A204.1 (cell line): Measurements from ENCODE around the gene NAP1L1.
A peak's percentile ranks its signal among the peaks of the same experiment; 100 is the strongest.

Source experiments
- FAIRE-seq: peaks from 2 replicates; lab custom pipeline; 2012; peaks lifted over from hg19 to GRCh38; lab: Jason Lieb, UNC

Gene NAP1L1

DNA sequence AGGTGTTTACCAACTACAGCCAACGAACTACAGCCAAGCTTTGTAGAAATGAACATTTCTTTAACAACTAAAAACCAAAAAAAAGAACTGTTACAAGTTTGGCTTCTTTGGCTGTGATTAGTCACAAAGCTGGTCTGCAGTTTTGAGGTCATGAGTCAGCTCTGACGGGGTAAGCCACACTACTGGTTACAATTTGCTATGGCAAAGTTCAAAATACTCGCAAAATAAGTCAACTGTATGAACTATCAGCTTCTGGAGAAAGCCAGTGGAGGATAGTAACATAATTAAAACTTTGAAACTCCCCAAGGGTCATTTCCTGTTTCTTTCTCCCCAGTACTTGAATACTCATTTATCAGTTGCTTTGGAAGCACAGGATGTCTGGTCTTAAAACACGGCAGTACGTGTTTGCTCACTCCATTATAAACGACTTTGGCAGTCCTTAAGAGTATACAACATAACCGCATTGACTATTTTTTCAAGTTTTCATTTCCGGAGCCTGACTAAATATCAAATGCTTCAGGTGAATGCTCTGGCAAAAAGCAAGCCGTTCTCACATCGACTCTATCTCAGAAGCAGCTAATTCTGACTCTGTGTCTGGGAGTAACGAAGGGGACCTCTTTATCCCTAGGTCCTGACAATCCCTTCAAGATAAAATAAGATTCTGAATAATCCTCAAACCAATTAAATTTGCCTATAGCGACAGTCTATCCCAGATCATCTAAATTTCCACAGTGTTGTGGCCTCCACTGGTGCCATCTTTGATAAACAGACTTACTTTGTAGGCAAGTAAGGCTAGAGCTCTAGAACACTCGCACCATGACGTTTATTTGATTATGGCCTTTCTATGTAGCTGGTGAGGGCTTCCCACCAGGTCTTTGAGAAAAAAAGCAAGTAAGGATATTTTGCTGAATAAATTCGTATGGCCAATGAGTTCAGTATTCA lies 63.5 kb downstream of the NAP1L1 start:
- peak; percentile 98 for FAIRE-seq

DNA sequence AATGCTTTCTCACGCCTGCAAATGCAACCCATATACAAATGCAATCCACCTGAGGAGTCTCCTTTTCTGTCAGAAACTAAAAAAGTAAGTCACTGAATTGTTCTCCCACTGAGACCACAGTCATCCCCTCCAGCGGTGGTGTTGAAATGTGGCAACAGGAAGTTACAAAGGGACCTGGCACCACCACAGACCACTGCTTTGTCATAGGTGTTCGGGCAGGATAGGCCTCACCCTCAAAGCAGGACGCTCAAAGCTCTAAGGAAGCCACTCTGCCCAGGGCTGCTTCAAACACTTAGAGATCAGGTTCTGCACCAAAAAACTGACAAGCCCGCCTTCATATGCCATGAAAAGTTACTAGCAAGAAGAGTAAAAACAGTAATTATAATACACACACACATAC lies 64.2 kb downstream of the NAP1L1 start:
- no peak for FAIRE-seq

DNA sequence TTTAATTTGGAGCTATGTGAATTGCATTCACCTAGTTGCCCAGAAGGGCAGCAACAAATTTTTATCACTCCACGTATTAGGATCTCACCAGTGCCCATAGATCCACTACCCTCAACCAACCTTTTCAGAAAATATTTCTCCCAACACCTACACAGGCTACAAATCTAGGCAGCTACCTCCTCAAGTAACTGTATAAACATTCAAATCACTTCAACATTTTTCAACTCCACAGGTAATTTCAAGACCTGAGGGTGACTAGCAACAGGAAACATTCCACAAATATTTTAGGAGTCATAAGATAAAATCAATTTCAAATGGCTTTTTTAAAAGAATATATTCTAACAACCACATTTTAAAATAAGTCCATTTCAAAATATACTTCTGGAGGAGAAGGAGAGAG lies 65.8 kb downstream of the NAP1L1 start:
- no peak for FAIRE-seq

DNA sequence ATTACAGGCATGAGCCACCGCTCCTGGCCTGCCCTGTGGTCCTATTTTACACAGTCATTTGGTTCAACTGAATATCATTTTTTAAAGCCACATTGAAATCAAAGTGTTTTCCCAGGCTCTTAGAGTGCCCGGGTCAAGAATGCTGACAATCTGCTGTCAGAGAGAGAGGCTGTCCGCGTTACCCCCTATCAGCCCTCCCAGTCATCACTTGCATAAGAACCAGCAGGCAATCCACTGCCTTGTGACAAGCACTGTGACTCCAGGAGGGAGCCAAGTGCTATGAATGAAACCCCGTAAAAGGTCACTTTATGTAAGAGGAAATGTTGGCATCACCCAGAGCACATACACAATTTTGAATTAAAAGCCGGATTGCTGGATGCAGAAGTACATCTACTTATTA lies 66.4 kb downstream of the NAP1L1 start:
- peak; percentile 98 for FAIRE-seq

DNA sequence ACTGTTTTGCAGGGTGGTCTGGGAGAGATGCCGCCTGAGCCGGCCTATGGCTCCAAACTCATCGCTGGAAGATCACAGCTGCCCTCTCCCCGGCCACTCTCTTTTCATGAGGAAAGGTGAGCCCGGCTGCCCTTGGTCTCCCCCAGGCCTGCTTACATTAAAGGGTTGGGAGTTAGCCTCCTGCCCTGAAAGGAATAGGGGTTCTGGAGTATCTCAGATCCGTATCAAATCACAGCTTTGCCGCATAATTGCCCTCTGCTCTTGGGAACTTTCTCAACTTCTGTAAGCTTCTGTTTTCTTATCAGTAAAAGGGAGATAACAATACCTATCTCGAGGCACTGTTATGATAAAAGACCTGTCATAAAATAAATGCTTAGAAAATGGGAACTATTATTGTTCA lies 70.5 kb downstream of the NAP1L1 start:
- no peak for FAIRE-seq

DNA sequence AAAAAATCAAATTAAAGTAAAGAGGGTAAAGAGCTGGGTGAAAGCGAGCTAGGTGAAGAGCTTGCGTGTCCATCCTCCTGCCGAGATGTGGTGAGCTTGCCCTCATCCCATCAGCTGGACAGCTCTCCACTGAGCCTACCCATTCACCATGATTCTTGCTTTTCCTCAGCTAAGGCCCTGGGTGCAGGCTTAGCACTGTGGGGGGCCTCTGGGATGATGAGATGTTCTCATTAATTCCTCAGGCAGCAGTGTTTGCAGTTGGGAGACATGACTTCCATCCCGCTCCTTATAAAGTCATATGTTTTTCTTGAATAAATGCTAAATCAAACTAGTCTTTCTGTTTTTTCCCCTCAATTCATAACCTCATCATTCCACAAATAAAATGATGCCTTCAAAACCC lies 70.9 kb downstream of the NAP1L1 start:
- no peak for FAIRE-seq

DNA sequence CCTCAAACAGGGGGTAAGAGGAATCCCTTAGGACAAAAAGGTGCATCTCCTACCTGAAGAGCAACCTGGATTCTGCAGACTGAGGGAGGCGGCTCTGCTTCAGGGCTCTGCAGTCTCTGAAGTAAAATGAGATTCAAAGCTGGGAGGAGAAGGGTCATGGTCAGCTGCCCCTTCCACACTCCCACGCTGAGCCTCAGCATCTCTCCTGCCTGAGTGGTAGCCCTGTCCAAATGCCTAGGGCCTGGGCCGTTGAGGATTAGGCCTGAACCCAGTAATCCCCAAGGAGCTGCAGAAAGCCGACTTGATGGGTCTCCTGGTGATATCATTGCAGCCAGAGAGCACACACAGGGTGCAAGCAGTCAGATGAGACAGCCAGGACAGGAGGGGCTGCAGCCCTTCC lies 71.8 kb downstream of the NAP1L1 start:
- no peak for FAIRE-seq

DNA sequence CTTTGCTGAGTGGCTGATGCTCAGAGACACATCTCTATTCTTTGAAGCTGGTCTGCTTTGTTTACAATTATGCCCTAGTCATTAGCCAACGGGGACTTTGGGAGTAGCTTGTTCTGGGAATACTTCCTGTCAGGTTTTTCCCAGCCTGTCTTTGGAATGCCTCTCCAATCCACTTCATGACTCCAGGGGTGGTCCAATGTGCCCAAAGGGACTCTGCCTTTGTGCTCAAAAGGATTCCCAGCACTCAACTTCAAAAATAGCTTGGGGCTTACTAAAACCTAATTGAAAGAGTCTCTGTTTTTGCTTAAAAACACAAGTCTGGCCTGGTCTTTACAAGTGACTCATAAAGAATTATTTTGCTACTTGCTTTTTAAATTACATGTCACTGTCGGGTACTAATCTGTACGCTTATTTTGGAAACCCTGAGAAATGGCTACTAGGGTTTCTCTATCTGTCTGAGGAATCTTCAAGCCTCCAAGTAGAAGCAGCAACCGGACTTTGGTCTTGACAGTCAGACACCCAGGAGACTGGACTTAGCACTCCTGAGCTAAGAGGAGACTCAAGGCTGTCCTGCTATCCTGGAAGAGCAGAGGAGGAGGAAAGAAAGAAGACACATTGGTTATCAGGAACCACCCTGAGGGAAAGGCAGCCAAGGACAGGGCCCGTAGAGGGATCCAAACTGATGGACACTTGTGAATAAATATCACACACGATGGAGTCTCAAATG lies 73.6 kb downstream of the NAP1L1 start:
- FAIRE-seq: no peak

DNA sequence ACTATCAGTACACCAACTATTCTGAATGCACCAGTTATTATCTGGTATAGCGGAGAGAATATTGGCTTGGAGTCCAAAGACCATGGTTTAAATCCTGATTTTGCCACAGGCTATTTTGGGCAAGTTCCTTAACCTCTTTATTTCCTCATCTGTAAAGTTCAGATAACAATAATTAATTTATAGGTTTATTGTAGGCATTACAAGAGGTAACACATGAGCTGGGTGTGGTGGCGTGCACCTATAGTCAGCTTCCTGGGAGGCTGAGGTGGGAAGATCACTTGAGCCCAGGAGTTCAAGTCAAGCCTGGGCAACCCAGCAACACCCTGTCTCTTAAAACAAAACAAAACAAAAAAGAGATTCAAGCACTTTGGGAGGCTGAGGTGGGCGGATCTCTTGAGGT lies 76.1 kb downstream of the NAP1L1 start:
- FAIRE-seq: no peak

DNA sequence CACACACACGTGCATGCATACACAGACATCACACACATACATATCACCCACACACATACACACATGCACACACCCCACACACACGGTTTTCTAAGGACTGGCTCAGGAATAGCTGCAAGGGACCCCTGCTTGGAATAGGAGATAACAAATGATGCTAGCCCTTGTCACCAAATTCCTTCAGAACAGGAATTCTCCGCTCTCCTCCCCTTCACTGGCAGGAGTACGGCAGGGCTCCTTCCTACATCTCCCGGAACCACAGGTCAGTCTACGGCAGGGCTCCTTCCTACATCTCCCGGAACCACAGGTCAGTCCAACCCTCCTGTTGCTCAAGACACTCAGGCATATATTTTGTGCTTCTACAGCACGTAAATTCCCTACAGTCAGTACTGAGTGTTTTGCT lies 76.8 kb downstream of the NAP1L1 start:
- FAIRE-seq: no peak

DNA sequence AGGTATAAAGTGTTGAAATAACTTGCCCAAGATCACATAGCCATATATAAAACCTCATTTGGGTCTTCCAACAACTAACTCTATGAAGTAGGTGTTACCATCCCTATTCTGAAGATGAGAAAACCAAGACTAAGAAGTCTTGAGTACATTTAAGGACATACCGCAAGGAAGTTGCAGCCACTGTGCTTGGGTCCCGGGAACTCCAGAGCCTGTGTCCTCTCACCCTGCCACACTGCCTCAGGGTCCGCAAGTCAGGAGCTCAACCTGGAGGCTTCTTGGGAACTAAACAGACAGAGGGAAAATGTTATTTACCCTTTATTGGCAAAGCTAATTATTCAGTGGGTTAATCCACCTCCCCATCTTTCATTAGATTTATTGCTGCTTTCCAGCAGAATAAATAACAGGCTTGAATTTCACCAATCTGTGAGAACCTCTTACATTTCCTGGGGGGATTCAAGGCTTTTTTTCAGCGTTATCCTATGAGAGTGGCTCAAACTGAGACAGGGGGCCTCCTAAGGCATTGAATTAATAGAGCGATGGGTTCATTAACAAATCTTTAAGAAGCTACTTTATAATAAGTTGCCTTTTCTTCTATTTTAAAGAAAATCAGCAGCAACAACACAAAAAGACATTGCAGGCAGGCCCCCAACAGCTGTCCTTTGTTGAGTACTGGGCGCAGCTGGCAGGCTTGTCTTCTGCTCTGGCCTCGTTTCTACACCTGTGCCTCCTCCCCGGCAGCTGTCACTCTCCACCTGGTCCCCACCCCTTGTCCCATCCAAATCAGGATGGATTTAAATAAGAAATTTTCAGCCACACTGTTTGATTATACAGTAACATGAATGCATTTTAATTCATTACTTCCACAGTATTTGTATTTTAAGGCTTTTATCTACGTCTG lies 78.2 kb downstream of the NAP1L1 start:
- FAIRE-seq: no peak

DNA sequence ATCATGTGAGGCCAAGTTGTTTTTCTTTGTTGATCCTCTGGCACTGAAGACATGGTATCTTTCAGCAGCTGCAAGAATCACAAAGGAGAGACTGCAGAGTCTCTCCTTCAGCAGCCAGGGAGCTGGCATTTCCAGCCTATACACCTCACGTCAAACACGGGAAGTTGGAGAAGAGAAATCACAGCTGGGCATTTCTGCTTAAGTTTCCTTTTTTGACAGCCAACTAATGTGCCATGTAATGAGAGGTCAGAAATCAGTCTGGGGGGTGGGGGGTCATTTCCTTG lies 81.2 kb downstream of the NAP1L1 start:
- FAIRE-seq: no peak

DNA sequence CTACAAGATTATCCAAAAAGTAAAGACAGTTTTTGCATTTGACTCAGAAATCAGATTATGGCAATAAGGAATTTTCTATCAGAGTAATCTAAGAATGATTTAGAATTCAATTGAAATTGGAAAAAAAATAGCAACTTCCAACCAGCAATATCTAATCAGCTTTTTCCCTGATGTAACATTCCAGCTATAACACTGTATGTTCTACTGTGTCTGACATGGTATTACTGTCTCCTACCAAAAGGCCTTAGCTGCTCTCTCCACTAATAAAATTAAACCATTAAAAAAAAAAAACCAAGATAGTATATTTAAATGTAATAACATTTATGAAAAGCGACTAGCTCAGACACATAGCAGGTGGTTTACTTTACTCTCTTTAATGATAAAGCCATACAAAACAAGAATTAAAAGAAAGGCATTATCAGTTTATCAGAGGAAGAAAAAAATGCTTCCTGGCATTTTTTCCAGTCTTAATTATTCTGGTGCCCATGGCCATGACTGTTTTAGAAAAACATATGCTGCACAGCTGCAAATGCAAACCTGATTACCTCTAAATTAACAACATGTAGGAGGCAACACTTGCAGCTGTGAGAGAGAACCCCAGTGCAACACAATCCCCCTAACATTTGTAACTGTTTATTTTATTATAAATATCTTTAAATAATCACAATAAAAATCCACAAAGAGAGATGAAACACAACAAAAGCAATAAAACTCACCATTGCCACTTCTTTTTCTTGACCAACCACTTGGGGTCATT lies 81.7 kb downstream of the NAP1L1 start:
- FAIRE-seq: no peak

DNA sequence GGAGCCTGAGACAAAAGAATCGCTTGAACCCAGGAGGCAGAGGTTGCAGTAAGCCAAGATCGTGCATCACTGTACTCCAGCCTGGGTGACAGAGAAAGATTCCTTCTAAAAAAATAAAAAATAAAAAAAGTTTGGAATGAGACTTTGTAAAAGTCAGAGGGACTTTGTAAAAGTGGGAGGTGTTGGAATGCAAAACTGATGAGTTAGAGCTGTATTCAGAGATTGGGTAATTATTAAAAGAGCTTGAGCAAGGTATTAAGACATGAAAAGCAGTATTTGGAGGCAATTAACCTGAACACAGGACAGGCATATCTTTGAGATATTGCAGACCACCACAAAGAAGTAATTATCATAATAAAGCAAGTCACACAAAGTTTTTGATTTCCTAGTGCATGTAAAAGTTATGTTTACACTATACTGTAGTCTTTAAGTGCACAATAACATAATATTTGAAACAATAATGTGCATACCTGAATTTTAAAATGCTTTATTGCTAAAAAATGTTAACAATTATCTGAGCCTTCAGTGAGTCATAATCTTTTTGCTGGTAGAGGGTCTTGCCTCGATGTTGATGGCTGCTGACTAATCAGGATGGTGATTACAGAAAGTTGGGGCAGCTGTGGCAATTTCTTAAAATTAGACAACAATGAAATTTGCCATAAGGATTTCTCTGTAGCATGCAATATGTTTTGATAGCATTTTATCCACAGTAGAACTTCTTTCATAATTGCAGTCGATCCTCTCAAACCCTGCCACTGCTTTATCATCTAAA lies 86.0 kb downstream of the NAP1L1 start:
- no peak for FAIRE-seq

DNA sequence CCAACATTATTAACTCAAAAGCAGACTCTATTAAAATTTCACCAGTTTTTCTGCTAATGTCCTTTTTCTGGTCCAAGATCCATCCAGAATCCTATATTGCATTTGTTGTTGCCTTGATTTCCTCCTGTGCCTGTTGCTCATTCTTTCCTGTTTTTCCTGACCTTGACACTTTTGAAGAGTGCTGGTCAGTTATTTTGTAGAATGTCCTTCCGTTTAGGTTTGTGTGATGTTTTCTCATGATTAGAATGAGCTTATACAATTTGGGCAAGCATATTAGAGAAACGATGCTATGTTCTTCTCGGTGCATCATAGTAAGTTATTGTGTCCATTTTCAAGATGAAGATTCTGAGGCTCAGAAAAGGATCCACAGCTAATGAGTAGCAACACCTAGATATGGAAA lies 86.8 kb downstream of the NAP1L1 start:
- no peak for FAIRE-seq

DNA sequence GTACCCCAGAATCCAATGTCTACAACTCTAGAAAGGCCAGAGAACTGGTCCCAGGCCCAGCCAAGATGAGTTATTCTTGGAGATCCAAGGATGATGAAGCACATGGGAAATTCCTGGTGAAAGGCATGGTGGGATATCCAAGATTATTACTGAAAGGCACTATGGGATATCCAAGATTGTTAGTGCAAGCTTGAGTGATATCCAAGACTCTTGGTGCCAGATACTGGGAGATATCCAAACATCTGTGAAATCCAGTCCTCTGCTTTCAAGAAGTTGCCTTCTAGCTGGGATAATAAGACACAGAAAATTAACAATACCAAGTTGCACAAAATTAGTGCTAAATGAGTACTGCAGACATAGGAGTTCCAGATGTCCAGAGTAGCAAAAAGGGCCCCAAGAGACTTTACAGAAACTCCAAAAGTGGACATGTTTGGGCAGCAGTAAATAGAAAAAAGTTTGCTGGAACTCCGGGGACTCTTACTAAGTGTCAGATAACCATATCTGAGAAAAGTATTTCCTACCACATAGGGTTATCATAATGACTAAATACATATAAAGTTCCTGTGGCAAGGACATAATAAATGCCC lies 87.5 kb downstream of the NAP1L1 start:
- FAIRE-seq: no peak

DNA sequence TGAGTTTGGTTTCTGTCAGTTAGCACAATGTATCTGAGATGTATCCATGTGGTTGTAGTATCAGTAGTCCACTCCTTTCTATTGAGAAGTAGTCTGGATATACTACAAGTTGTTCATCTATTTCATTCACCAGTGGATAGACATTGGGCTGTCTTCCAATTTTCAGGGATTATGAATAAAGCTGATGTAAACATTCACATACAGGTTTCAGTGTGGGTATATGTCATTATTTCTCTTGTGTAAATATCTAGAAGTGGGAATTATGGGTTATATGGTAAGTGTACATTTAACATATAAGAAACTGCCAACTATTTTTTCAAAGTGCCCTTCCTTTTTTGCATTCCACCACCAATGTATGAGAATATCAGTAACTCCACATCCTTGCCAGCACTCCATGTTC lies 88.8 kb downstream of the NAP1L1 start:
- peak; percentile 9 for FAIRE-seq

DNA sequence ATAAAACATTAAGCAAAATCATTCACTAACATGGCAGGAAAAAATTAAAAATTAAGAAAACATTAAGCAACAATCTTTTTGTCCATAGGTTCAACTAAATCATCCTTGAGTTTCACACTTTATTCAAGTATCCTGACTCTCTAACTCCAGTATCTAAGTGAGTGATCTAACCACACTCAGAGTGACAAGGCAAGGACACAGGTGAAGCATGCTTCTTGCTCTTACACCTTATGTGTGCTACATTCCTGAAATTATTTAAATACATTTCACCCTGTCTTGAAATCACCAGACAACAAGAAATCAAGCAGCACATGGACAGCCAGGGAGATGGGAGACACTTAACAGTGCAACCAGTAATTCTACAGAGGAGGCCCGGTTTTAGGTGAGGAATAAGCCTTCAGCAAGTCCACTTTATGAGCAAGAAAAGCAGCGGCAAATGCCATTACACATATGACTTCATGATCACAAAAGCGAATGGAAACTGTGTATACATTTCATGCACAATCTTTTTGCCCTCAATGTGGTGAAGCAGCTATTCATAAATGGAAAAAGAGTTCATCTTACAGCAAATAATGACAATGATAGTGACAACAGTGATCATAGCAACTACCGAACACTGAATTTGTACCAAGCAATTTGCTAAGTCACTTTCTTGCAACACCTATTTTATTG lies 90.3 kb downstream of the NAP1L1 start:
- FAIRE-seq: no peak

DNA sequence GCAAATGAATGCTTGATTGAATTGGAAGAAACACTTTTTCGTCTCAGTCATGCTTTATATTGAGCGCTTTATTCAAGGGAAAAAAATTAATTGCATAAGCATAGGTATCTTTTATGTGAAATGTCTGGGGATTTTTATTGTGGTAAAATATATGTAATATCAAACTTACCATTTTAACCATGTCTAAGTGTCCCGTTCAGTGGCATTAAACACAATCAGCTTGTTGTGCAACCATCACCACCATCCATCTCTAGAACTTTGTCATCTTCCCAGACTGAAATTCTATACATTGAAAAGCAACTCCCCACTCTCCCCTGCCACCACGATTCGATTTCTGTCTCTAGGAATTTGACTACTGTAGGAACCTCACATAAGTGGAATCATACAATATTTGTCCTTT lies 92.7 kb downstream of the NAP1L1 start:
- FAIRE-seq: no peak

DNA sequence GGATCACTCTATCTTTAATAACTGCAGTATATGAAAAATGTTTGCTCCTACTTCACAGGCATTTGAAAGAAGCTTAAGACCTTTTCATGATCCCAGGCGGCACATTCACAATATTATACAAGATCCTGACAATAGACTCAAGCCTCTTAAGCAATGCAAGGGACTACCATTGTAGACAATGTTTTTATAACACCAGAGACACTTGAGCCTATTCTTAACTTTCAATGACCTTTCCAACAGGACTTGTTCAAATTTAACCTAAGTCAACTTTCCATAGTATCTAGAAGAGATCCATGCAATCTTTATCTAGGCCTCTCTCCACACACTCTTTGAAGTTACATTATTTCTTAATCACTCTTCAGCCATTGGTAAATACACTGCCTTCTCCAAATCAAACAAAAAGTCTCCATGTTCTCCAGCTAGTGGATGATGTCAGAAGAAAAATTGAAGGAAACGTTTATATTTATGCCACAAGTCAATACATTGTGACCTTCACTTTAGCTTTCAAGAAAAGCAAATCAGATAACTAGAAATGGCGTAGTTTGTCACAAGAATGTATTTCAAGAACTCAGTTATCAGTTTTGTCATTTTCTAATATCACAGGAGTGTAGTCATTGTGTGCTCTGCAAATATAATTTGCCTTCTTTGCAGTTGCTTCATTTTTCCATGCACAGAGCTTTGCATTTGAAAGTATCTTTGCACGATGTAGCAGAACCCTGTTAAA lies 94.1 kb downstream of the NAP1L1 start:
- FAIRE-seq: no peak
